ENCODE data around the gene IL10.

IL10 gene

DNA sequence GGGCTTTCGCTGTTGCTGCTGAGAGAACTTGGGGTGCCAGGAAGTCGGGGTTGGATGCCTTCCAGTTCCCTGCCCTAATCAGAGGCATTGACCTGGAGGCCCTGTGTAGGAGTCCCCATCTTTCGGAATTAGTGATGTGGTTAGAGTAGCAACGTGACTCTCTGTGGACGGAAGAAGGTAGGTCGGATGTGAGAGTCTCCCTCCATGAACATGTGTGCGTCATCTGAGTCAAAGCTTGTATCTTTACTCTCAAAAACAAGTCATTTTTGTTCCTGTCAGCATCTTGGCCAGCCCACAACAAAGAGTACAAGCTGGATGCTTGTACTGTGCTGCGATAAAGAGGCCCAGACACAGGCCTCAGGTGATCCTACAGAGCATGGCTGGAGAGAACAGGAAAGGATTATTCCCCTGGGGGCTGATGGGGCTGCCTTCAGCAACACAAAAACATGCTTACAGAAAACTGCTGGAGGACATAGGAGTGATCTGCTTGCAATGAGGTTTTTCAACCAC is 31.0 kb upstream of the IL10 start:
- Histone ChIP-seq H3K27me3 (ENCODE audit: control insufficient read depth in 2 of 2, insufficient read depth in 2 of 2, low read length in 2 of 2) (peaks cover 0 to 4% of the 10 kb centered on the region in 2 donors), H3K4me3 (ENCODE audit: low read length in 2 of 2) (no peak overlapping the region), H3K4me1 (ENCODE audit: control insufficient read depth in 2 of 2, insufficient read depth in 2 of 2, low read length in 2 of 2) (no peaks in the 10 kb centered on the region), H3K9me3 (ENCODE audit: control insufficient read depth in 2 of 2, low read length in 2 of 2) (no peaks in the 10 kb centered on the region), H3K27ac (ENCODE audit: low read depth in 2 of 2, low read length in 2 of 2) (peak overlapping the region; percentile 21 to 59), H3K9ac (ENCODE audit: low read depth in 1 of 2, low read length in 2 of 2) (no peak overlapping the region), H3K36me3 (ENCODE audit: control insufficient read depth in 2 of 2, insufficient read depth in 2 of 2, low read length in 2 of 2) (no peaks in the 10 kb centered on the region)

DNA sequence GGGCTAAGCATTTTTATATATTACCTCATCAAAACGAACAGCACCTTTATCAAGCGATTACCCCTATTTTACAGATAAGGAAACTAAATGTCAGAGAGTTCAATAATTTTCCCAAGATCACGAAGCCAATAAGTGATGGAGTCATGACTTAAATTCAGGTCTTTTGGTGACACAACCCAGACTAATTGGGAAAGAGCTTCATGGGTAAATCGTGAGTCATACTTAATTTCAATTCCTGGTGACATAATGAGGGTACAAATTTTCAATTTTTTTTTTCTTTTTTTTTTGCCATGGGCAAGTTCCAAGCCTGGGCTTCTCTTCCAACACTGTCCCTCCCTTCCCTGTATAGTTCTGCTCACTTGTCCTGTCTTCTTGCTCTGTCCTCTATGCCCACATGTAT is 30.1 kb upstream of the IL10 start:
- H3K4me1 ChIP-seq (ENCODE audit: control insufficient read depth in 2 of 2, insufficient read depth in 2 of 2, low read length in 2 of 2) = no peaks in the 10 kb centered on the region
- H3K9me3 ChIP-seq (ENCODE audit: control insufficient read depth in 2 of 2, low read length in 2 of 2) = no peaks in the 10 kb centered on the region
- no peak overlapping the region for H3K27ac ChIP-seq (ENCODE audit: low read depth in 2 of 2, low read length in 2 of 2)
- peaks cover 0 to 4% of the 10 kb centered on the region in 2 donors for H3K27me3 ChIP-seq (ENCODE audit: control insufficient read depth in 2 of 2, insufficient read depth in 2 of 2, low read length in 2 of 2)
- no peak overlapping the region for H3K4me3 ChIP-seq (ENCODE audit: low read length in 2 of 2)
- H3K36me3 ChIP-seq (ENCODE audit: control insufficient read depth in 2 of 2, insufficient read depth in 2 of 2, low read length in 2 of 2) = no peaks in the 10 kb centered on the region
- no peak overlapping the region for H3K9ac ChIP-seq (ENCODE audit: low read depth in 1 of 2, low read length in 2 of 2)

DNA sequence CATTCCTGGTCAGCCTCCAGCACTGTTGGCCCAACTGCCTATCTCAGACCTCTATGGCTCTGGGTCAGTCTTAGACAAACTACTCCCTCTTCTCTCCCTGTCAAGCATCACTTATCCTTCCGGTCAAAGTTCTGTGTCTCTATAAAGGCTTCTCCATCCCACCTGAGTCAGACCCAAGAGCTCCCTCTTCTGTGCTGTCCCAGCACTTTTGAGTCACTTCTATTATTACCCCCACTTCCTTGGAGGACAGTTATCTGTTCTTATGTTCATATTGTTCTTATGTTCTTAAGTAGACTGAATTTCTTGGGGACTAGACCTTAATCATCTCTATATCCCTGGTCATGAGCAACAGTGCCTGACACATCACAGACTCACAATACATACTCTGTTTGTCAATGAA is 29.2 kb upstream of the IL10 start:
- Histone ChIP-seq H3K9me3 (ENCODE audit: control insufficient read depth in 2 of 2, low read length in 2 of 2) (no peaks in the 10 kb centered on the region), H3K4me1 (ENCODE audit: control insufficient read depth in 2 of 2, insufficient read depth in 2 of 2, low read length in 2 of 2) (no peaks in the 10 kb centered on the region), H3K27me3 (ENCODE audit: control insufficient read depth in 2 of 2, insufficient read depth in 2 of 2, low read length in 2 of 2) (peaks cover 0 to 4% of the 10 kb centered on the region in 2 donors), H3K27ac (ENCODE audit: low read depth in 2 of 2, low read length in 2 of 2) (no peak overlapping the region), H3K4me3 (ENCODE audit: low read length in 2 of 2) (no peak overlapping the region), H3K9ac (ENCODE audit: low read depth in 1 of 2, low read length in 2 of 2) (no peak overlapping the region), H3K36me3 (ENCODE audit: control insufficient read depth in 2 of 2, insufficient read depth in 2 of 2, low read length in 2 of 2) (no peaks in the 10 kb centered on the region)

DNA sequence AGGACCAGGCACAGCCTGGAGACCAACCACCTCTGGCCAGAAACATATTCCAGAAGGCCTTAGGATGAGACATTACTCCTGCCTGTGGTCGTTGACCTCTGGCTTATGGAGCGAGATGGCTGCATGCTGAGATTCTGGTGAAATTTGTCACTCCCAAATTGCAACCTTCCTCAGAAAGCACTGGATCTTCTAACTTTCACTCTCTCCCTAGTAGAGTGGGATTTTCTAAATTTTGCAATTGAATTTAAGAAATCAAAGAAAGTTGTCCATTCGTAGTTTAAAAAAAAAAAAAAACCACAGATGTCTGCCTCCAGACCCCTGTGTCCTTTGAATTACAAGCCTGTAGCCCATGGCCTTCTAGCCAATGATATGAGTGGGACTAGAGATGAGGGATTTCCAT is 28.6 kb upstream of the IL10 start:
- no peak overlapping the region for H3K27ac ChIP-seq (ENCODE audit: low read depth in 2 of 2, low read length in 2 of 2)
- H3K9ac ChIP-seq (ENCODE audit: low read depth in 1 of 2, low read length in 2 of 2) = no peak overlapping the region
- no peak overlapping the region for H3K4me3 ChIP-seq (ENCODE audit: low read length in 2 of 2)
- no peaks in the 10 kb centered on the region for H3K36me3 ChIP-seq (ENCODE audit: control insufficient read depth in 2 of 2, insufficient read depth in 2 of 2, low read length in 2 of 2)
- H3K27me3 ChIP-seq (ENCODE audit: control insufficient read depth in 2 of 2, insufficient read depth in 2 of 2, low read length in 2 of 2) = peaks cover 0 to 4% of the 10 kb centered on the region in 2 donors
- H3K4me1 ChIP-seq (ENCODE audit: control insufficient read depth in 2 of 2, insufficient read depth in 2 of 2, low read length in 2 of 2) = no peaks in the 10 kb centered on the region
- no peaks in the 10 kb centered on the region for H3K9me3 ChIP-seq (ENCODE audit: control insufficient read depth in 2 of 2, low read length in 2 of 2)

DNA sequence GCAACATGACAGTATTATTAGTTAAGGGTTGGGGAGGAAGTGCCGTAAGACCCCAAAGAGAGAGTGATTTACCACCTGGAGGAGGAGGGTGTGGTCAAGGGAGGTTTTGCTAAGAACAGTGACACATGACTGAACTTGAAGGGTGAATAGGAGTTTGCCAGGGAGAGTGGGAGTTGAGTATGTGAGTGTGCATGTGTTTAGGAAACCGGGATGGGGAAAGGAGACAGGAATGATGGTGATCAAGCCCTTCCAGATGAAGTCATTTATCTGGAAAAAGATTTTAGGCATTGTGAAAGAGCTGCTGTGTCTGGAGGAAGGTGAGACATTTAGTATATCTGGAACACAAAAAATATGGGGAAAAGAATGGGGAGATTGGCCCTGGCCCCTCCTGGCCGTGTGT is 28.1 kb upstream of the IL10 start:
- Histone ChIP-seq H3K4me1 (ENCODE audit: control insufficient read depth in 2 of 2, insufficient read depth in 2 of 2, low read length in 2 of 2) (no peaks in the 10 kb centered on the region), H3K9me3 (ENCODE audit: control insufficient read depth in 2 of 2, low read length in 2 of 2) (no peaks in the 10 kb centered on the region), H3K9ac (ENCODE audit: low read depth in 1 of 2, low read length in 2 of 2) (no peak overlapping the region), H3K4me3 (ENCODE audit: low read length in 2 of 2) (no peak overlapping the region), H3K27ac (ENCODE audit: low read depth in 2 of 2, low read length in 2 of 2) (no peak overlapping the region), H3K27me3 (ENCODE audit: control insufficient read depth in 2 of 2, insufficient read depth in 2 of 2, low read length in 2 of 2) (peaks cover 0 to 4% of the 10 kb centered on the region in 2 donors), H3K36me3 (ENCODE audit: control insufficient read depth in 2 of 2, insufficient read depth in 2 of 2, low read length in 2 of 2) (no peaks in the 10 kb centered on the region)

DNA sequence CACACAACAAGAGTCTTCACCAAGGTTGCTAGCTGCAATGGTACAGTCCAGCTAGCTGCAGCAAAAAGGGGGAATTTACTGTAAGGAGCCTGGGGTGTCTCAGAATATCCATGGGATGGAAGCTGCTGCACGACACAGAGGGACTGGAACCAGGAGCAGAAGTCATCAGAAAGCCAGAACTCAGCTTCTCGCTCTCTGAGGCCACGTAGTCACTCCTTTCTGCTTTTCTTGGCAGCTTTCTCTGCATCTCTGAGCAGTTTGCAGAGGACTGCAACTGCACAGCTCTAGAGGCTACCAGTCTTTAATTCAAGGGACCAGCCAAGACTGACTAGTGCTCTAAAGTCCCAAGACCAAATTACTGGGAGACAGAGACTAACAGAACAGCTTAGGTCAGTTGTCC is 27.0 kb upstream of the IL10 start:
- Histone ChIP-seq H3K4me3 (ENCODE audit: low read length in 2 of 2) (no peak overlapping the region), H3K27me3 (ENCODE audit: control insufficient read depth in 2 of 2, insufficient read depth in 2 of 2, low read length in 2 of 2) (peaks cover 0 to 4% of the 10 kb centered on the region in 2 donors), H3K9ac (ENCODE audit: low read depth in 1 of 2, low read length in 2 of 2) (no peak overlapping the region), H3K36me3 (ENCODE audit: control insufficient read depth in 2 of 2, insufficient read depth in 2 of 2, low read length in 2 of 2) (no peaks in the 10 kb centered on the region), H3K27ac (ENCODE audit: low read depth in 2 of 2, low read length in 2 of 2) (no peak overlapping the region), H3K4me1 (ENCODE audit: control insufficient read depth in 2 of 2, insufficient read depth in 2 of 2, low read length in 2 of 2) (no peaks in the 10 kb centered on the region), H3K9me3 (ENCODE audit: control insufficient read depth in 2 of 2, low read length in 2 of 2) (no peaks in the 10 kb centered on the region)

DNA sequence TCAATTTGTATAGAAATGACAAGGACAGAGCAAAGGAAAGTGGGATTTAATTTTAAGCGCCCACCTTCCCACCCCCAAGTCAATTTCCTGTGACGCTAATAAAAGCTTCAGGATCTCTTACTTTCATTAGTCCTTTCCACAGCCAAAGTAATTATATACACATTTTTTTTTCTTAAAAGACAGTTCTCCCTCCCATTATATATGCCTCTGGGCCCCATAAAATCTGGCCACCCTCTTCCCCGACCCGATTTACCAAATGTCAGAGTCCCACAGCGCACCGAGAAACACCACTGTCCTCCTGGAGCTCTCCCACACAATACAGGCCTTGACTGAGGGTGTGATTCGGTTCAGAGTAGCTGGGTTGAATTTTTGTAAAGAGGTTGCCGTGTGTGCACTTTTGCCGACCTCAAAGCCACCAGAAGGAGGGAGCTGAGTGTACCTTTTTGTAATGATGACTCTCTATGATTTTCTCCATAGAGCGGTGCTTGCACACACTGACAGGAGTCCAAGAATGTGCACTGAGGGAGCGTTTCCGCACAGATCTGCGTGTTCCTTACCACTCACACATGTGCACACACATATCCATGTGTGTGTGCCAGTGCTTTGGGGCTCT is 26.2 kb upstream of the IL10 start:
- no peaks in the 10 kb centered on the region for H3K4me1 ChIP-seq (ENCODE audit: control insufficient read depth in 2 of 2, insufficient read depth in 2 of 2, low read length in 2 of 2)
- H3K9me3 ChIP-seq (ENCODE audit: control insufficient read depth in 2 of 2, low read length in 2 of 2) = no peaks in the 10 kb centered on the region

DNA sequence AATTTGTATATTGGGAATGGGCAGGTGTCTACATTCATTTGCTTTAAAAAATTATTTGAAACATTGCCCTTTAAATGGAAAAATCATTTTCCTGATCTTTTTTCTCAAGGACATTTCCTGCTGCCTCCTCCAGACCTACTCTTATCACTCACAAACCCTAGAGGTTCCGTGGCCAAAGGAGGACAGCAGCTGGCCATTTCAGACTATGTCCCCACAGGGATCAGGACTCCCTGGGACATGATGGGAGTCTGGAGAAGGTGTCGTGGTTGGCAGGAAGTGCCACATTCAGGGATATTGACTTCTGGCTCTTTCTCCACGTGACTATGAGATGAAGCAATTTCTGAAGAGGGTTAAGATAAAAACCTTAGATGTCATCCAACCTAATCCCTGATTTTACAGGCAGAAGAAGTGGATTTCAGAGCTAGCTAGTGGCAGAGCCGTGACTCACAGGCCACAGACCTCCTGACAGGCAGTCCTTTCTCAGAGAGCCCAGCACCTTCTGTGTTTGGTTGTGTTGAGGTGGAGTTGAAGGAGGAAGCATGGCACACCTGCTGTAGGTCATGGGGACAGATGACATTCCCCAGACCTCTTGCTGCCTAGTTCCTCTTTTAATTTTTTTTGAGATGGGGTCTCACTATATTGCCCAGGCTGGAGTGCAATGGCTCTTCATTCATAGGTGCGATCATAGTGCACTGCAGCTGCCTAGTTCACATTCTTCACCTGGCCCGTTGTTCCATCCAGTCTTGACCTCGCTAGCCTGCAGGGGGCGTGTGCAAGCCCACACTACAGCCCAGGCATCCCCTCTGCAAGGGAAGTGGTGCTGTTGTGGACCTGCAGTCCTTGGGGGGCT is 25.5 kb upstream of the IL10 start:
- Histone ChIP-seq H3K9me3 (ENCODE audit: control insufficient read depth in 2 of 2, low read length in 2 of 2) (no peaks in the 10 kb centered on the region), H3K4me1 (ENCODE audit: control insufficient read depth in 2 of 2, insufficient read depth in 2 of 2, low read length in 2 of 2) (no peaks in the 10 kb centered on the region), H3K9ac (ENCODE audit: low read depth in 1 of 2, low read length in 2 of 2) (no peak overlapping the region), H3K4me3 (ENCODE audit: low read length in 2 of 2) (no peak overlapping the region), H3K27ac (ENCODE audit: low read depth in 2 of 2, low read length in 2 of 2) (no peak overlapping the region), H3K36me3 (ENCODE audit: control insufficient read depth in 2 of 2, insufficient read depth in 2 of 2, low read length in 2 of 2) (no peaks in the 10 kb centered on the region), H3K27me3 (ENCODE audit: control insufficient read depth in 2 of 2, insufficient read depth in 2 of 2, low read length in 2 of 2) (peaks cover 0 to 4% of the 10 kb centered on the region in 2 donors)

More for the DNA sequence above, 26.2 kb upstream of the IL10 start:
- H3K27ac ChIP-seq (ENCODE audit: low read depth in 2 of 2, low read length in 2 of 2) = no peak overlapping the region
- no peak overlapping the region for H3K4me3 ChIP-seq (ENCODE audit: low read length in 2 of 2)
- no peak overlapping the region for H3K9ac ChIP-seq (ENCODE audit: low read depth in 1 of 2, low read length in 2 of 2)
- H3K36me3 ChIP-seq (ENCODE audit: control insufficient read depth in 2 of 2, insufficient read depth in 2 of 2, low read length in 2 of 2) = no peaks in the 10 kb centered on the region
- H3K27me3 ChIP-seq (ENCODE audit: control insufficient read depth in 2 of 2, insufficient read depth in 2 of 2, low read length in 2 of 2) = peaks cover 0 to 4% of the 10 kb centered on the region in 2 donors

DNA sequence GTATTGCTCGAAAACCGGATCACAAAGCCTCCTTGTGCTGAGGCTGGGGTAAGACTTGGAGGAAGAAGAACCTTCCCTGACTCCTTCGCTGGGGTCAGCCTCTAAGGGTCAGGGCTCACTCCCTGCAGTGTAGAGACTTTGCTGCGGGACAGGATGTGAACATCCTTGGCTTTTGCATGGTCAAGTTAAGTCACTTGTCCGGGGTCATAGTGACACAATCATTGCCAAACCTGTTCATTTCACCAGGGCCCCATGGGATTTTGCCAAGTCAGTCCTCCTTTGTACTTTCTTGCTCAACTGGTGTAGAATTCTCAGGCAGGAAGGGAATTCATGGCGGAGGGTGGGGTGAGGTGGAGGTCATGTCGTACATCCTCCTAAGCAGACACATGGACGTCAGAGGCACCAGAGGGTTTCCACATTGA is 24.7 kb upstream of the IL10 start:
- H3K27ac ChIP-seq (ENCODE audit: low read depth in 2 of 2, low read length in 2 of 2) = no peak overlapping the region
- H3K9ac ChIP-seq (ENCODE audit: low read depth in 1 of 2, low read length in 2 of 2) = no peak overlapping the region
- H3K27me3 ChIP-seq (ENCODE audit: control insufficient read depth in 2 of 2, insufficient read depth in 2 of 2, low read length in 2 of 2) = peaks cover 0 to 4% of the 10 kb centered on the region in 2 donors
- no peak overlapping the region for H3K4me3 ChIP-seq (ENCODE audit: low read length in 2 of 2)
- H3K9me3 ChIP-seq (ENCODE audit: control insufficient read depth in 2 of 2, low read length in 2 of 2) = no peaks in the 10 kb centered on the region
- H3K36me3 ChIP-seq (ENCODE audit: control insufficient read depth in 2 of 2, insufficient read depth in 2 of 2, low read length in 2 of 2) = no peaks in the 10 kb centered on the region
- no peaks in the 10 kb centered on the region for H3K4me1 ChIP-seq (ENCODE audit: control insufficient read depth in 2 of 2, insufficient read depth in 2 of 2, low read length in 2 of 2)

DNA sequence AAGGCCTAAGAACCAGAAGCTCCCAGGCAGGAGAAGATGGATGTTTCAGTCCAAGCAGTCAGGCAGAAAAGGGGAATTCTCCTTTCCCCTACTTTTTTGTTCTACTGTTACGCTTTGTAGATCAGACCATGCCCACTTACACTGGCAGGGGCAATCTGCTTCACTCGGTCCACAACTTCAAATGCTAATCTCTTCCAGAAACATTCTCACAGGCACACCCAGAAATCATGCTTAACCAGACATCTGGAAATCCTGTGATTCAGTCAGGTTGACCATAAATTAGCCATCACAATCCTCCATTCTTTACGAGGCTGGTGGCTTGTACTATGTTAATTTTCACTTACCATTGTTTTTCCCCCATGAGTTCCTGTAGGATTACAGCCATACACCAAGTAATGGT is 23.8 kb upstream of the IL10 start:
- Histone ChIP-seq H3K9me3 (ENCODE audit: control insufficient read depth in 2 of 2, low read length in 2 of 2) (no peaks in the 10 kb centered on the region), H3K9ac (ENCODE audit: low read depth in 1 of 2, low read length in 2 of 2) (no peak overlapping the region), H3K4me3 (ENCODE audit: low read length in 2 of 2) (no peak overlapping the region), H3K4me1 (ENCODE audit: control insufficient read depth in 2 of 2, insufficient read depth in 2 of 2, low read length in 2 of 2) (no peaks in the 10 kb centered on the region), H3K27ac (ENCODE audit: low read depth in 2 of 2, low read length in 2 of 2) (no peak overlapping the region), H3K36me3 (ENCODE audit: control insufficient read depth in 2 of 2, insufficient read depth in 2 of 2, low read length in 2 of 2) (no peaks in the 10 kb centered on the region), H3K27me3 (ENCODE audit: control insufficient read depth in 2 of 2, insufficient read depth in 2 of 2, low read length in 2 of 2) (peaks cover 0 to 4% of the 10 kb centered on the region in 2 donors)

Measured in mucosa of rectum (tissue), 2 donors.